OCI-LY3 (cell line): ENCODE results near the gene ACBD6.

Source experiments
- H2AFZ ChIP-seq: fragments of 200-600, 300-600 bp; shearing (Covaris generic); 2 replicates; pipeline ENCODE4 v1.6.0; 2014; ENCODE audit warnings: antibody characterized with exemption, low read depth, low read length
- H3K27ac ChIP-seq: fragments of 200-600, 300-600 bp; sonication (generic); 2 replicates; pipeline ENCODE4 v1.5.1; 2014; ENCODE audit warnings: mild to moderate bottlenecking, low read length, moderate library complexity, mixed read lengths
- H3K27me3 ChIP-seq: fragments of 200-600, 300-600 bp; sonication (generic); 2 replicates; pipeline ENCODE4 v1.6.1; 2014; ENCODE audit warnings: low read depth, low read length, mixed read lengths
- H3K36me3 ChIP-seq: fragments of 200-600, 300-600 bp; sonication (generic); replicated peaks from 2 replicates; pipeline ENCODE3; 2014; ENCODE audit warnings: low read depth, low read length, mixed read lengths
- H3K4me1 ChIP-seq: fragments of 300-600, 200-600 bp; sonication (generic); 2 replicates; pipeline ENCODE4 v1.6.1; 2014; ENCODE audit warnings: low read length, mixed read lengths
- H3K4me2 ChIP-seq: fragments of 200-600, 300-600 bp; sonication (generic); 2 replicates; pipeline ENCODE4 v1.6.1; 2014; ENCODE audit warnings: low read length, mixed read lengths
- H3K4me3 ChIP-seq: fragments of 300-600, 200-600 bp; sonication (generic); 2 replicates; pipeline ENCODE4 v1.5.1; 2014; ENCODE audit warnings: antibody characterized with exemption, mild to moderate bottlenecking, low read length, moderate library complexity
- H3K79me2 ChIP-seq: fragments of 300-600, 200-600 bp; shearing (Covaris generic); 2 replicates; pipeline ENCODE4 v1.6.1; 2014; ENCODE audit warnings: mild to moderate bottlenecking, low read length, mixed read lengths
- H3K9ac ChIP-seq: fragments of 300-600, 200-600 bp; shearing (Covaris generic); 2 replicates; pipeline ENCODE4 v1.6.0; 2014; ENCODE audit warnings: mild to moderate bottlenecking, low read length, moderate library complexity
- H3K9me3 ChIP-seq: fragments of 200-600, 300-600 bp; shearing (Covaris generic); 2 replicates; pipeline ENCODE4 v1.6.1; 2014; ENCODE audit warnings: low read length, mixed read lengths; ENCODE audit not compliant: insufficient read depth
- H4K20me1 ChIP-seq: fragments of 200-600, 300-600 bp; sonication (generic); 2 replicates; pipeline ENCODE4 v1.6.1; 2016; ENCODE audit warnings: low read length, mixed read lengths; ENCODE audit not compliant: insufficient read depth
- EZH2phosphoT487 ChIP-seq: fragments of 200-600 bp; shearing (Covaris generic); IDR thresholded peaks from 2 replicates; pipeline ENCODE4 v1.6.1; 2018; ENCODE audit warnings: antibody characterized with exemption, mixed run types, low read depth
- TF ChIP-seq, protein P1 (sequence below): fragments of 200-600, 300-600 bp; sonication (generic); IDR thresholded peaks from 2 replicates; pipeline ENCODE4 v1.5.1; 2014; ENCODE audit warnings: antibody characterized with exemption, low read length, low read depth

The ACBD6 gene

DNA sequence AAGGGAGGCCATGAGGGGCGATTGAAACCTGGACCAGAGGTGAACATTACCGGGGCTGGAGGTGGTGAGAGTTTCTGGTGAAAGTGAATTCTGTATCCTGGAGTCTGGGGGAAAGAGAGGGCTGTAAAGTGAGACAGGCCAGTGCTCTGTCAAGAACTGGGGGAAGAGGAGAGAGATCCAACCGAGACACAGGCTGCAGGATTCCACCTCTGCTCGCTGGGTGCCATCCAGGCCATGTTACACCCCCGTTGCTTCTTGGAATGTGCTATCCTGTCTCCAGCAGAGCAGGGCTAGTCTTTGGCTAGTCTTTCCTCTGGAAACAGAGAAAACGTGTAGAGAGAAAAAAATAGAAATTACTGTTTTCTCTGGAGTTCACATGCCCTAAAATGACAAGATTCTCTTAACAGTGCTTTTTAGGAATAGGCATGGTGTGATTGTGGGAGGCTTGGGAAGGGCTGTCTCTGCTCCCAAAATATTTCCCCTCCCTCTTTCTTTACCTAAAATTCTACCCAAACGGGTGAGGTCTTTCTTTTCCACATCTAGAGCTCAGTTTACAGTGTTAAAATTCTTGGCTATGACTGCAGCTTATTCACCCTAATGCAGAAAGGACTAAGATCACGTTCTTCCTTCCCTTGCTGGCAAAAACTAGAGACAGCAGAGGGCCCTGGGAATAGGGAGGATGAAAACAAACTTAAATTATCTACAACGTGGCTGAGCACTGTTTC, 39.9 kb upstream of the ACBD6 start:
- Histone ChIP-seq H3K27ac (no peak overlapping the region), H4K20me1 (no peaks in the 10 kb centered on the region), H3K36me3 (no peaks in the 10 kb centered on the region), H3K27me3 (peaks cover 5% of the 10 kb centered on the region), H3K4me1 (no peaks in the 10 kb centered on the region), H3K4me2 (no peak overlapping the region), H3K9me3 (no peaks in the 10 kb centered on the region), H3K4me3 (no peak overlapping the region), H3K9ac (no peak overlapping the region), H2AFZ (no peak overlapping the region), H3K79me2 (no peaks in the 10 kb centered on the region)
- TF ChIP-seq, protein P1, sequence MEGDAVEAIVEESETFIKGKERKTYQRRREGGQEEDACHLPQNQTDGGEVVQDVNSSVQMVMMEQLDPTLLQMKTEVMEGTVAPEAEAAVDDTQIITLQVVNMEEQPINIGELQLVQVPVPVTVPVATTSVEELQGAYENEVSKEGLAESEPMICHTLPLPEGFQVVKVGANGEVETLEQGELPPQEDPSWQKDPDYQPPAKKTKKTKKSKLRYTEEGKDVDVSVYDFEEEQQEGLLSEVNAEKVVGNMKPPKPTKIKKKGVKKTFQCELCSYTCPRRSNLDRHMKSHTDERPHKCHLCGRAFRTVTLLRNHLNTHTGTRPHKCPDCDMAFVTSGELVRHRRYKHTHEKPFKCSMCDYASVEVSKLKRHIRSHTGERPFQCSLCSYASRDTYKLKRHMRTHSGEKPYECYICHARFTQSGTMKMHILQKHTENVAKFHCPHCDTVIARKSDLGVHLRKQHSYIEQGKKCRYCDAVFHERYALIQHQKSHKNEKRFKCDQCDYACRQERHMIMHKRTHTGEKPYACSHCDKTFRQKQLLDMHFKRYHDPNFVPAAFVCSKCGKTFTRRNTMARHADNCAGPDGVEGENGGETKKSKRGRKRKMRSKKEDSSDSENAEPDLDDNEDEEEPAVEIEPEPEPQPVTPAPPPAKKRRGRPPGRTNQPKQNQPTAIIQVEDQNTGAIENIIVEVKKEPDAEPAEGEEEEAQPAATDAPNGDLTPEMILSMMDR: no peak
- no peak for TF ChIP-seq EZH2phosphoT487

DNA sequence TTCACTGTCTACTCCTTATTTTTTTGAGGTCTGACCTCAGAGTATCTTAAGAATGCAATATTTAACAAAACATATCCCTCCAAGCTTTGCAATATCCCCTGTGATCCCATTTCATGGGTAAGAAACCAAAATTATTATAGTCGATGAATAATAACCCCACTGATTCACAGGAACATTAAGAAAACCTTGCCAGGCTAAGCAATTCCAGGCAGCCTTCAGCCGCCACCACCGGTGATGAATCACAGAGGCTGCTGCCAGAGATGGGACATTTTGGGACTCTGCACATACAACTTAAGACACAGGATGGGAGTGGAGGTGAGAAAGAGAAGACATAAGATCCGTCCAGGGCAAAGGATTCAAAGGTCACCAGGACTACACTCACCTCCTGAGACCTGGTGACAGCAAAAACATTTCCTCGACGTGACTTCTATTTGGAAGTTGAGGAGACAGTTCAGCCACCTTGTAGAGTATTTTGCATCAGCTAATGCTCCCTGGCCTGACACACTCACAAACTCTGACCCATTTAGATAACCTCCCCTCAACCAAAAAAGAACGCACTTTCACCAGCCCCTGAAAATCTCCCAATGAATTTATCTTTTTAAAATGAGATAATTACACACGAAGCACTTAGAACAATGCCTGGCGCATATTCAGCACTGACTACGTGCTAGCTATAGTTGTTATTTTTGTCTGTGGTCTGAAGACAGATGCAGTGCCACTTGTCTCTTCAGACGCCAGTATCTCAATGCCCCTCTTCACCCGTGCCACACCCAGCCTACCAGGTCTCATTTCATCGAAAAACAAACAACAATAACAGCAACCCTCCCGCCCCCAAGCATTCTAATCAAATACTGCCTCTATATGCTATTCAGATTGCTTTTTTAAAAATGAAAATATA, 38.6 kb upstream of the ACBD6 start:
- no peaks in the 10 kb centered on the region for H3K9me3 ChIP-seq
- H3K4me3 ChIP-seq: no peak overlapping the region
- H4K20me1 ChIP-seq: no peaks in the 10 kb centered on the region
- H3K79me2 ChIP-seq: no peaks in the 10 kb centered on the region
- peaks cover 10% of the 10 kb centered on the region; the same call in 1 of the 2 replicates for H3K4me1 ChIP-seq
- H3K27ac ChIP-seq: no peak overlapping the region
- H3K9ac ChIP-seq: no peak overlapping the region
- no peaks in the 10 kb centered on the region for H3K36me3 ChIP-seq
- TF ChIP-seq, protein P1: no peak
- no peak for TF ChIP-seq EZH2phosphoT487
- peaks cover 12% of the 10 kb centered on the region for H3K27me3 ChIP-seq
- H3K4me2 ChIP-seq: no peak overlapping the region
- no peak overlapping the region for H2AFZ ChIP-seq

GRCh38 chr1:180539136-180539535, 36.8 kb upstream of the ACBD6 start:
- Histone ChIP-seq H3K9ac (no peak overlapping the region), H4K20me1 (no peaks in the 10 kb centered on the region), H3K4me1 (peaks cover 13% of the 10 kb centered on the region; the same call in 1 of the 2 replicates), H3K9me3 (no peaks in the 10 kb centered on the region), H3K27ac (no peak overlapping the region), H3K4me2 (no peak overlapping the region), H2AFZ (no peak overlapping the region), H3K36me3 (no peaks in the 10 kb centered on the region), H3K27me3 (peaks cover 12% of the 10 kb centered on the region), H3K4me3 (no peak overlapping the region), H3K79me2 (no peaks in the 10 kb centered on the region)
- TF ChIP-seq, protein P1: no peak
- TF ChIP-seq EZH2phosphoT487: no peak

GRCh38 chr1:180536821-180537372, 34.5 kb upstream of the ACBD6 start:
- Histone ChIP-seq H3K4me3 (peak overlapping the region; percentile 65), H3K36me3 (no peaks in the 10 kb centered on the region), H3K9me3 (no peaks in the 10 kb centered on the region), H3K4me2 (peak overlapping the region; percentile 63), H4K20me1 (no peaks in the 10 kb centered on the region), H2AFZ (peak overlapping the region; percentile 82), H3K4me1 (peaks cover 17% of the 10 kb centered on the region), H3K79me2 (no peaks in the 10 kb centered on the region), H3K27ac (no peak overlapping the region), H3K27me3 (peaks cover 12% of the 10 kb centered on the region), H3K9ac (0 out of 2 replicates have a peak overlapping the region, but pooled peaks have one; percentile 11)
- TF ChIP-seq, protein P1: no peak
- no peak for TF ChIP-seq EZH2phosphoT487
